Esophagus muscularis mucosa (tissue), 3 donors: Measurements from ENCODE around the gene ACACB.

Experiments used
- CTCF ChIP-seq, 3 experiments: fragments of 200-600 bp in 2 of 3; fragments of 450-650 bp in 1 of 3; sonication (generic) in 2 of 3; IDR thresholded peaks; one replicate each; pipeline ENCODE4 v1.5.1; 2017 to 2019; ENCODE audit warnings: antibody characterized with exemption in 3 of 3, mild to moderate bottlenecking in 2 of 3, moderate library complexity in 1 of 3
- POLR2A ChIP-seq: fragments of 450-650 bp; IDR thresholded peaks from one replicate; pipeline ENCODE4 v1.6.1; 2017; ENCODE audit warnings: antibody characterized with exemption, moderate library complexity, mild to moderate bottlenecking, low read depth

DNA sequence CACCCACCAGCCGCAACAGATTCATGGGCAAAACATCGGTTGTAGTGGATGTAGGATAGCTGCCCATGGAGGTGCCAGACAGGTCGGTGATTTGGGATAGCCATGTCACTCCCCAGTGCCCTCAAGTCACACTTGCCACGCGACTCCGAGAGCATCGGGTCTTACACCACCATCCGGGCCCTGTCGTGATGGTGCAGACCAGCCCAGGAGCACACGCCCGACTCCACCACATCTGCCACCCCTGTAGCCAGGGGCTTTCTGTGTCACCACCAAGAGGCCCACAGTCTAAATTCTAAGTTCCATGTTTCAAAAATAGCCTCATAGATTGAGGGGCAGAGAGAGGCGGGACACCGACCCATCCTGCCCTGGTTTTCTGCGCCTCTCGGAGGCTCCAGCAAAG is 174.7 kb downstream of the ACACB start:
- TF ChIP-seq CTCF (IDR thresholded peaks at IDR 0.05) (no peak), POLR2A (no peak)
